GM19351 (cell line): Measurements from ENCODE around the gene GIPC3.
"Not testable (repeated sequence)": the region's sequence is repeated elsewhere in the genome, so short reads cannot be mapped to it uniquely, and the experiment has no call there.

Source experiments
- ATAC-seq: cut with Tn5 transposase; IDR thresholded peaks from one replicate; pipeline ENCODE4 v1.9.1; 2021; ENCODE audit warnings: mild to moderate bottlenecking, moderate library complexity; ENCODE audit not compliant: unreplicated experiment

GIPC3 gene

DNA sequence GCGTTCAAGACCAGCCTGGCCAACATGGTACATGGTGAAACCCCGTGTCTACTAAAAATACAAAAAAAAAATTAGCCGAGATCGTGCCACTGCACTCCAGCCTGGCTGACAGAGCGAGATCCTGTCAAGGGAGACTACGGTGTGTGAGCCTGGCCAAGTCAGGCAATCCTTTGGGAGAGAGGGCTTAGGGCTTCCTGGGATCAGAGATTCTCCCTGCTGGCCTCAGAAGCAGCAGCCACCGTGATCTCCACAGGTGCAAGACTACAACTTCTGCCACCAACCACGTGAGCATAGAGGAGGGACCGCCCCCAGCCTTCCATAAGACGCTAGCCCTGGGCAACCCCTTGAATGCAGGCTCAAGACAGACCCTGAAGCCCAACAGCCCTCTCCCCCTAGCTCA is 35.5 kb upstream of the GIPC3 start:
- no peak for ATAC-seq

DNA sequence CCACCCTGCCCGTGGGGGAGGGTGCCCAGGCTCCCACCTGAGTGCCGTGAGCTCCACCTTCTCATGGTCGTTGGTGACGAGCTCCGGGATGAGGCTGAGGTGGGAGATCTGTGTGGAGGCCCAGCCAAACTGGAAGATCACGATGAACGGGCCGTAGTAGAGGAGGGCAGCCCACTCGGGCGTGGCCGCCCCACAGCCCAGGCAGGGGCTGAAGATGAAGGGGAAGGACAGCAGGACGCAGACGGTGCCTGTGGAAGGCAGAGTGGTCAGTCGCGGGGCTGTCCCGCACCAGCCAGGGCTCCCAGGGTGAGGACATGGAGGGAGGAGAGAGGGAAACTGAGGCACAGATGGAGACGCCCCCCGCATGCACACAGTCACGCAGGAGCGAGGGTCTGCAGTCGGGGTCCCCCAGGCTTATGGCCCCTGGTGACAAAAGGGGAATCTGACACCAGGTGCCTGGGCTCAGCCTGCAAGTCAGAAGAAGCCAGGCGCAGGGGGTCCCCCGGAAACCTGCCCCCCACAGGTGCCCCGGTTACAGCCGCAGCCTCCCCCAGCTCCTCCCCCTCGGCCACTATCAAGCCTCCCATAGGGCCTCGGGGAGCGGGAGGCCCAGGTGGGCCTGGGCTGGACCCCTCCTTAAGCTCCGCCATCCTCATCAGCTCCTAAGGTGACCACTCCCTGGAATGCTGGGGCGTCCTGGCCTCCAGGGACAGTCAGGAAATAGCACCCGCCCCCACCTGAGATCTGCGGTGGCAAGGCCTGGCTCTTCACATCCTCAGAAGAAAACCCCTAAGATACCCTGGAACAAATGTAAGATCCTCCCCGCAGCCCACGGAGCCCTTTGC is 34.1 kb upstream of the GIPC3 start:
- no peak for ATAC-seq

DNA sequence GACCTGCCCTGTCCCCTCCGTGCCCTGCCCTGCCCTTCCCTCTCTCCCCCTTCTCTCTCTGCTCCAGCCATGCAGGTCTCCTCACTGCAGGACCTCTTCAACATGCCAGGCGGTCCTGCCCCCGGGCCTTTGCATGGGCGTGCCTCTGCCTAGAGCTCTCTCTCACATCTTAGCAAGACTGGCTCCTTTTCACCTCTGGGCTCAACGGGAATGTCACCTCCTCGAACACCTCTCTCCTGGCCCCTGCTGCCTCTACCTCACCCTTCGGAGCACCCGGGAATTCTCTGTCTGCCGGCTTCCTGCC is 33.5 kb upstream of the GIPC3 start:
- no peak for ATAC-seq

GRCh38 chr19:3554254-3555083 is 30.8 kb upstream of the GIPC3 start:
- ATAC-seq: no peak

DNA sequence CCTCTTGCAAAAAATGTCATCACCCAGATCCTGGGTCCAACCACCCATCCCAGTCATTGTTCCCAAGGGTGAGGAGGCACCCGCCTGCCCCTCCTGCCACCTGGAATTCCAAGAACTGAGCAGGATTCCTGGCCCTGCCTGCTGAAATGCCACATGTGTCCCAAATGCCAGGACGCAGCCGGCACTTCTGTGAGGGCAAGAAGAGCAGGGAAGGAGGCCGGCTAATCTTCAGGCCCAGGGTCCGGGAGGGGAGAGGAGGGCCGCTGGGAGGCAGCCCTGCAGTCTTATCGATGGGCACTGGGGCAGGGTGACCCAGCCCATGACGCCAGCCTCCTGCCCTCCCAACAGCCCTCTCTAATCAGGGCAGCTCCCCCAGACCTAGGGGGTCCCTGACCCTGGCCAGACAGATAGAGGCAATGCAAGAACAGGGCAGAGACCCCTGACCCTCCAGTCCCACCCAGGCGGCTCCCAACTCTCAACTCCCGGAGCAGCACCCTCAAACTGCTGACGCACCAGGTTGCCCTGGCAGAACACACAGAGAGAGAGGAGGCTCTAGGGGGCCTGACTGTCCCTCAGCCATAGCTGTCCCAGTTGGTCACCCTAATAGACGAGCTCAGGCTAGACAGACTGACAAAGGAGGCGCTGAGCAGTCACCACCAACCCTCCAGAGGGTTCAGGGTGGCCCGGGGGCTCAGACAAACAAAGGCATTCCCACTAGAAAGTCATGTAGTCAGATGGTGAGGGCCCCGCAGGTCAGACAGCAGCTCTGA is 29.4 kb upstream of the GIPC3 start:
- ATAC-seq: no peak

DNA sequence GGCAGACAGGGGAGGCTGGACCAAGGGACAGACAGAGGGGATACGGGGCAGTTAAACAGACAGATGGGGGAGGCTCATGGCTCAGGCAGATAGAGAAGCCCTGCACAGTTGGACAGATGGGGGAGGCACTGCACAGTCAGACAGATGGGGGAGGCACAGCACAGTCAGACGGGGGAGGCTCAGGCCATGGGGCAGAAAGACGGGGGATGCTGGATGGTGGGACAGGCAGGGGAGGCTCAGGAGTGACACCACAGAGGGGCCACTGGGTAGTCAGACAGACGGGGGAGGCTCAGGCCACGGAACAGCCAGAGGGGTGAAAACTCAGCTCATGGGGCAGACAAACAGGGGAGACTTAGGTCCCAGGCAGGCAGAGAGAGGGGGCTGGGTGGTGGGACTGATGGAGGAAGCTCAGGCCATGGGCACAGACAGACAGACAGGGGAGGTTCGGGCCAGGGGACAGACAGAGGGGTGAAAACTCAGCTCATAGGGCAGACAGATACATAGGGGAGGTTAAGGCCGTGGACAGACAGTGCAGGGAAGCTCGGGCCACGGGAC is 28.8 kb upstream of the GIPC3 start:
- no peak for ATAC-seq

GRCh38 chr19:3556978-3557460 is 28.3 kb upstream of the GIPC3 start:
- peak; percentile 15 for ATAC-seq

DNA sequence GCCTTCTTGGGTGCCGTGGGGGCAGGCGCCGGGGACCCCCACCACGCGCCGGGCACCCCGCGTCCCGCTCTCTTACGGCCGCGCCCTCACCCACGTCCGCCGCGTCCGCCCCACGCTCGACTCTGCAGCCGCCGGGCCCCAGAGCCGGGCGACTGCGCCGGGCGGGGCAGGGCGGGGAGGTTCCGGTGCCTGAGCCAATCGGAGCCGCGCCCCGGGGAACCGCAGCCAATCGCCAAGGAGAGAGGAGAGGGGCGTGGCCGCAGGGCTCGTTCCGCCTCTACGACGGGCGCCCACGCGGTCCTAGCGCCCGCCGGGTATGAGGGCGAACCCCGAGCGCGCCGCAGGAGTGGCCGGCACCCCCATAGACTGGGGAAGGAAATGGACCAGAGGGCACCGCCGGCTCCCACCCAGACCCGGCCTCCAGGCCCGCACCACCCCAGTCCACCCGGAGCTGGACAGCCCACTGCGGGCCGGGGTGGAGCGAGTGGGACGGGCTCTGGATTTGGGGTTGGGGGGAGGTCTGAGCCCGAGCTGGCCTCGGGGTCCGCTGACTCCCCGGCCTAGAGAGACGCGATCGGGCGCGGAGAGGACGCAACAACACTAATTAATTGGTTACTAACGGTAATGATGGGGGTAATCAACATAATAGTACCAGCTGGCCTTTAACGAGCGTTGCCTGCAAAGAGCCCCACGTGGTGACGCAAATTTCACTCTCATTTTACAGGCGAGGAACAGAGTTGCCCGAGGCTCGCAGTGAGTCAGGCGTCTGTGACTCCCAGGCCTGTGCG is 27.6 kb upstream of the GIPC3 start, which contains the start of gene MFSD12:
TSS of gene MFSD12 (minus strand) at position 126 of the 788 bp plus-strand sequence. CDS start 183 bp downstream, outside the sequence.
- peak; percentile 79 for ATAC-seq

DNA sequence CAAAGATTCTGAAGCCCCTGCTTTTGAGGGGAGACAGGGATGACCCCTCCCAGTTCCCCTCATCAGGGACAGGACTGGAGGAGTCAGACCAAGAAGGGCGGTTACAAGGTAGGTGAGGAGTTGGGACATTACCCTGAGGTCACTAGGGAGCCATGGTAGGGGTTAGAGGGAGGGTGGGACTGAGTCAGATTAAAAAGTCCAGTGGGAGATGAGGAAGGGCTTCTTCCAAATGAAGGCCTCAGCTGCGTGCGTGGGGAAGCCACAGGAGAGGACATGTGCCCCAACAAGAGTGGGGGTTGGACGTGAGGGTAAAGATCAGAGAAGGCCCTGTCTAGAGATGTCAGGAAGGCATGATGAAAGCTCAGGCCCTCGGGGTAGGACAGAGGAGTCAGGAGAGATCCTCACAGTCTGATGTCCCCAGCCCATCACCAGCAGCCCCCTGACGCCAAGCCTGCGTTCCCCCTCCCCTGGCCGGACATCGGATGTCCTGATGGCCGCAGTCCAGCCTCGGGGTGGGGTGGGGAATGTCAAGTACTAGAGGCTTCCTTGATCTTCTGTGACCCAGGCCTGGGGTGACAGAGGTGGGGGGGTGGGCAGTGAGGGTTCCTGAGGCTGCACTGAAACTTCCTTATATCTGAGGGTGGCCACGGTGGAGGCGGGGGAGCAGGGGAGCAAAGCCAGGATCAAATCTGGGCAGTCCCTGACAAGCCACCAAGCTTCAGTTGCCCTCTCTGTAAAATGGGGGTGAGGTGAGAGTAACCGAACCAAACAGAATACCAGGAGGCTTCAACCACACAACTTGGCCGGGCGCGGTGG is 21.4 kb upstream of the GIPC3 start:
- ATAC-seq: no peak

- no peak for ATAC-seq
Measured at GRCh38 chr19:3565139-3565538, 20.1 kb upstream of the GIPC3 start.

DNA sequence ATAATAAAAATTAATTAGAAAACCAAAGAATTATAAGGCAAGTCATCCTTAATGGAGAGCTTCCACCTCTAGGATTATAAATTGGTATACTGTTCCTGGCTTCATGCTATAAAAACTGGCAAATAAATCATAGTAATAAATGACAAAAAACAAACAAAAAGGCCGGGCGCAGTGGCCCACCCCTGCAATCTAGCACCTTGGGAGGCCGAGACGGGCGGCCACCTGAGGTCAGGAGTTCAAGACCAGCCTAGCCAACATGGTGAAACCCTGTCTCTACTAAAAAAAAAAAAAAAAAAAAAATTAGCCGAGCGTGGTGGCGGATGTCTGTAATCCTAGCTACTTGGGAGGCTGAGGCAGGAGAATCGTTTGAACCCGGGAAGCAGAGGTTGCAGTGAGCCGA is 15.2 kb upstream of the GIPC3 start:
- ATAC-seq: not testable (repeated sequence)

DNA sequence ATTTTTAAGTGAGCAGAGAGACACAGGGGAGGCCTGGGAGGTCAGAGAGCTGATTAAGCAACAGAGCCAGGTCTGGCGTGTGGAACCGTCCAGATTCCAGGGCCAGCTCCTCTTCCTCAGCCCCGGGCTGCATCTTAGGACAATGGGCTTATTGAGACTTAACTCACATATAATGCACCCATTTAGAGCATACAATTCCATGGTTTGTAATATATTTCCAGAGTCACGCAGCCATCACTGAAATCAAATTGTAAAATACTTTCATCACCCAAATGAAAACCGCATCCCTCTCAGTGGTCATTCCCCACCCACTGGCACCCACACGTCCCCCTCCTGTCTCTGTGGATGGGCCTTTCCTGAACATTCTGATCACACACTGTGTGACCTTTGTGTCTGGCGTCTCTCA is 14.7 kb upstream of the GIPC3 start:
- ATAC-seq: no peak

DNA sequence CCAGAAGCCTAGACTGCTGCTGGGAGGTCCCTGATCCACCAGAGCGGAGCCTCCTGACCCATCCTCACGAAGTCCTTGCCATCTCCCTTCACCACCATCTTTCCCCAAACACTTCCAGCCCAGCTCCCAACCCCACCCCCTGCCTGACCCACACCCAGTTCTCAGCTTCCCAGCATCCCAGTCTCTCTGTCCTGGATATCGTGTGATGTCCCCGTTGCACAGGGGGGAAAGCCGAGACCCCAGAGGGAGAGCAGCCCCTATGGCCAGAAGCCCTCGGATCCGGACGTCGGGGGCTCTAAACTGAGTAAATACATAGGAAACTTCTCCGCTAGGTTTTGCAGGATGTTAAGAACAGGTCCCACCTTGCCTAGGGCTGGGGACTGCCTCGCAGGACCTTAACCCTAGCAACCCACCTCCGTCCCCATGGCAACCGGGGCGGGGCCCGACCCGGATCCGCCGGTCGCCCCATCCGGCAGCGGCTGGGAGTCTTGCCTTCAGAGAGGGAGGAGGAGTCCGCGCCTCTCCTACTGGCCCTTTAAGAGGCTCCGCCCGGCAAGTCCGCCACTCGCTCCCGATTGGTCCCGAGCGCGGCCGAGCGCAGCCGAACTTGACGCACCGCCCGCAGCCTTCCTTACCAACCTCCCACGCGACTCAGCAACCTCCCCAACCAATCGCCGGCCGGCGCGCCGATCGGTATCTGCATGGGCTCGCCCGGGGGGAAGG is 13.0 kb upstream of the GIPC3 start:
- ATAC-seq: peak; percentile 81

DNA sequence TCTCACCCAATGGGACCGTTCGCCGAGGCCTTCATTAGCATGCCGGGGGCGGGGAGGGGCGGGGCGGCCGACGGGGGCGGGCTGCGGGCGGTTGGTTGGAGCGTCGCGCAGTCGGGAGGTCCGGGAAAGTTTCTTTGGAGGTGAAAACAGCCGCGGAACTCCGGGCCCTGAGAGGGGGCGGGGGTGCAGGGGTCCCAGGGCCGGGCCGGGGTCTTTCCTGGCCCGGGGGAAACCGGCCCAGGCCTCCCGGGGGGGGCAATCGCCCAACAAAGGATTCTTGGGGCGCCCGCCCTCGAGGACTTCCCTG is 12.5 kb upstream of the GIPC3 start, which contains the start of gene HMG20B:
TSS of gene HMG20B (plus strand) at position 90 of the 307 bp plus-strand sequence. CDS start 366 bp downstream, outside the sequence.
- no peak for ATAC-seq

DNA sequence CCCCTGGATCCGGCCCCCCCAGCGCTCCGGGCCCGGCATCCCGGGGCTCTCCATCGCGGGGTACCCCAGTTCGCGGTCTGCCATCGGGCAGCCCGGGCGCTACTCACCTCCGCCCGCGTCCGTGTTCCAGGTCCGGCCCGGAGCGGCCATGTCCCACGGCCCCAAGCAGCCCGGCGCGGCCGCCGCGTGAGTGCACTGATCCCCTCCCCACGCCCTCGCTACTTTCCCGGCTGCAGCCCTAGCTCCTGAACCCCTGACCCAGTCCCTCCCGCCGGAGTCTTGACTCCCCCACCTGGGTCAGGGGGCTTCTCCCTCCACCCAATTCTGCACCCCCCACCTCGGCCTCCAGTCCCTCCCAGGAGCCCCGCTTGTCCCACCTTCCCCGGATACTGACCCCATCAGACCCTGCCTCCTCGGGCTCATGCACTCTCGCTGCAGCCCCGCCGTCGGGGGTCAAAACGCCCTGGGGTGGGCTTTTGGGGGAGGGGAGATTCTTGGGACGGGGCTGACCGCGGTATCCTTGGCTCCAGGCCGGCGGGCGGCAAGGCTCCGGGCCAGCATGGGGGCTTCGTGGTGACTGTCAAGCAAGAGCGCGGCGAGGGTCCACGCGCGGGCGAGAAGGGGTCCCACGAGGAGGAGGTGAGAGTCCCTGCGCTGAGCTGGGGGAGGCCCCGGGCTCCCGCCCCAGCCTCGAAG is 12.0 kb upstream of the GIPC3 start:
- ATAC-seq: no peak

DNA sequence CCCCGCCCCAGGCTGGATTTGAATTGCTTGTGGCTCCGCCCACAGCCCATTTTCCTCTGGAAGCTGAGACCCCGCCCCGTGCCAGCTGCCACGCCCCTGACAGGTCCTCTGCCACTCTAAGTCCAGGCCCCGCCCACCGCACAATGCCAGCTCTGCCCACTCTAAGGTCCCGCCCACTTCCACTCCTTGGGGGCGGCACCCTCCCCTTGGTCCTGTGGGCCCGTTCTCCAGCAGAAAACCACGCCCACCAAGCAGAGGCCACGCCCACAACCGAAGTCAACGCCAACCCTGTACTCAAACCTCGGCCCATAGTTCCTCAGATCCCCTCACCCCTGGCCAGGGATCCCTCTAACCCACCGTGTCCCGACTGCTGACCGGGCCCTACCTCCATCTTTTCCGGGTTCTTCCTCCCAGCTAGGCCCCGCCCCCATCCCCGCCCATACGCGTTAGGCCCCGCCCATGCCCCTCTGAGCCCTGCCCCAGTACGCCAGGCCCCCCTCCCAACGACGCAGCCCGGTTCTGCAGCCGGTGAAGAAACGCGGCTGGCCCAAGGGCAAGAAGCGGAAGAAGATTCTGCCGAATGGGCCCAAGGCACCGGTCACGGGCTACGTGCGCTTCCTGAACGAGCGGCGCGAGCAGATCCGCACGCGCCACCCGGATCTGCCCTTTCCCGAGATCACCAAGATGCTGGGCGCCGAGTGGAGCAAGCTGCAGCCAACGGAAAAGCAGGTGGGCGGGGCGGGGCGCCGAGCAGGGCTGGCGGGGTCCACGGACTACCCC is 11.2 kb upstream of the GIPC3 start:
- ATAC-seq: no peak

DNA sequence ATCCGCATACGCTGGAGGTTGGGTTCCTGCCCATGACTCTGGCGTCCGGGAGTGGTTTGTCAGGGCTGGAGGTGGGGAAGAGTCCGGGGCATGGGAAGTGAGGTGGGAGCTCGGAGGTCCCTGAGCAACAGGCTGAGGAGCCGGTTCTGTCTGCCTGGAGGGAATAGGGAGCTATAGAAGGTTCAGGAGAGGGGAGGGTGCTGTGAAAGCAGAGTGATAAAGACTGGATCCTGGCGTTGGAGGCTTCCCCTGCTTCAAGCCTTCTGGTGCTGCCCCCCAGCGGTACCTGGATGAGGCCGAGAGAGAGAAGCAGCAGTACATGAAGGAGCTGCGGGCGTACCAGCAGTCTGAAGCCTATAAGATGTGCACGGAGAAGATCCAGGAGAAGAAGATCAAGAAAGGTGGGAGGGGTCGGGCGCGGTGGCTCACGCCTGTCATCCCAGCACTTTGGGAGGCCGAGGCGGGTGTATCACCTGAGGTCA is 10.0 kb upstream of the GIPC3 start:
- no peak for ATAC-seq
